Neutrophil (primary cell): ENCODE results near the gene ANKRD55.
"Not testable (repeated sequence)": the region's sequence is repeated elsewhere in the genome, so short reads cannot be mapped to it uniquely, and the experiment has no call there.

Experiments
- H3K27ac ChIP-seq: fragments of 200-600 bp; sonication (generic); 2 replicates; pipeline ENCODE4 v1.5.1; 2016; ENCODE audit warnings: mild to moderate bottlenecking, moderate library complexity
- H3K27me3 ChIP-seq: fragments of 200-600 bp; sonication (generic); 2 replicates; pipeline ENCODE4 v1.6.0; 2016; ENCODE audit warnings: mild to moderate bottlenecking
- H3K36me3 ChIP-seq: fragments of 200-600 bp; sonication (generic); 2 replicates; pipeline ENCODE4 v1.5.1; 2017
- H3K4me1 ChIP-seq, 2 experiments: fragments of 200-600 bp in 1 of 2; sonication (generic) in 1 of 2; 1 replicate in 1 of 2; 2 replicates in 1 of 2; pipeline versions ENCODE4 v1.5.1 to v1.6.1; 2013 to 2016; ENCODE audit warnings: low read depth in 1 of 2, low read length in 1 of 2, mild to moderate bottlenecking in 1 of 2, moderate library complexity in 1 of 2; ENCODE audit not compliant: control insufficient read depth in 1 of 2, insufficient read depth in 1 of 2
- H3K4me3 ChIP-seq, 2 experiments: fragments of 200-600 bp in 1 of 2; sonication (generic) in 1 of 2; 1 replicate in 1 of 2; 2 replicates in 1 of 2; pipeline ENCODE4 v1.5.1; 2013 to 2016; ENCODE audit warnings: low read depth in 1 of 2, low read length in 1 of 2, mild to moderate bottlenecking in 1 of 2, moderate library complexity in 1 of 2
- H3K9me3 ChIP-seq: fragments of 200-600 bp; sonication (generic); 2 replicates; pipeline ENCODE4 v1.5.1; 2016
- CTCF ChIP-seq: fragments of 200-600 bp; sonication (generic); IDR thresholded peaks from 2 replicates; pipeline ENCODE4 v1.5.1; 2016; ENCODE audit warnings: antibody characterized with exemption

ANKRD55 gene

GRCh38 chr5:56259002-56259511 lies 25.9 kb upstream of the ANKRD55 start:
- H3K36me3 ChIP-seq, result no peaks in the 10 kb centered on the region
- H3K4me1 ChIP-seq, result no peaks in the 10 kb centered on the region
- no peak for TF ChIP-seq CTCF
- no peaks in the 10 kb centered on the region for H3K9me3 ChIP-seq
- H3K27me3 ChIP-seq, result no peaks in the 10 kb centered on the region
- no peak overlapping the region for H3K27ac ChIP-seq
- no peak overlapping the region for H3K4me3 ChIP-seq

DNA sequence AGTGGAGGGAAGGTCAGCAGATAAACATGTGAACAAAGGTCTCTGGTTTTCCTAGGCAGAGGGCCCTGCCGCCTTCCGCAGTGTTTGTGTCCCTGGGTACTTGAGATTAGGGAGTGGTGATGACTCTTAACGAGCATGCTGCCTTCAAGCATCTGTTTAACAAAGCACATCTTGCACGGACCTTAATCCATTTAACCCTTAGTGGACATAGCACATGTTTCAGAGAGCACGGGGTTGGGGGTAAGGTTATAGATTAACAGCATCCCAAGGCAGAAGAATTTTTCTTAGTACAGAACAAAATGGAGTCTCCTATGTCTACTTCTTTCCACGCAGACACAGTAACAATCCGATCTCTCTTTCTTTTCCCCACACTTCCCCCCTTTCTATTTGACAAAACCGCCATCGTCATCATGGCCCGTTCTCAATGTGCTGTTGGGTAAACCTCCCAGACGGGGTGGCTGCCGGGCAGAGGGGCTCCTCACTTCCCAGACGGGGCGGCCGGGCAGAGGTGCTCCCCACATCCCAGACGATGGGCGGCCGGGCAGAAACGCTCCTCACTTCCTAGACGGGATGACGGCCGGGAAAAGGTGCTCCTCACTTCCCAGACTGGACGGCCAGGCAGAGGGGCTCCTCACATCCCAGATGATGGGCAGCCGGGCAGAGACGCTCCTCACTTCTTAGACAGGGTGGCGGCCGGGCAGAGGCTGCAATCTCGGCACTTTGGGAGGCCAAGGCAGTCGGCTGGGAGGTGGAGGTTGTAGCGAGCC lies 24.8 kb upstream of the ANKRD55 start:
- H3K36me3 ChIP-seq, H3K4me3 ChIP-seq, H3K4me1 ChIP-seq, H3K27ac ChIP-seq, H3K9me3 ChIP-seq, H3K27me3 ChIP-seq: not testable (repeated sequence)

GRCh38 chr5:56257010-56257409 lies 23.9 kb upstream of the ANKRD55 start:
- no peaks in the 10 kb centered on the region for H3K36me3 ChIP-seq
- no peak for TF ChIP-seq CTCF
- H3K4me3 ChIP-seq, result no peak overlapping the region
- H3K4me1 ChIP-seq, result no peaks in the 10 kb centered on the region
- no peaks in the 10 kb centered on the region for H3K27me3 ChIP-seq
- no peak overlapping the region for H3K27ac ChIP-seq
- H3K9me3 ChIP-seq, result no peaks in the 10 kb centered on the region

GRCh38 chr5:56255502-56255901 lies 22.4 kb upstream of the ANKRD55 start:
- no peak for TF ChIP-seq CTCF
- Histone ChIP-seq H3K36me3 (no peaks in the 10 kb centered on the region), H3K27ac (no peak overlapping the region), H3K9me3 (no peaks in the 10 kb centered on the region), H3K27me3 (no peaks in the 10 kb centered on the region), H3K4me1 (no peaks in the 10 kb centered on the region), H3K4me3 (no peak overlapping the region)

GRCh38 chr5:56253924-56254323 lies 20.8 kb upstream of the ANKRD55 start:
- no peaks in the 10 kb centered on the region for H3K4me1 ChIP-seq
- H3K27me3 ChIP-seq, result no peaks in the 10 kb centered on the region

More at GRCh38 chr5:56253924-56254323, 20.8 kb upstream of the ANKRD55 start:
- no peak for TF ChIP-seq CTCF
- no peak overlapping the region for H3K4me3 ChIP-seq
- no peaks in the 10 kb centered on the region for H3K36me3 ChIP-seq
- H3K9me3 ChIP-seq, result no peaks in the 10 kb centered on the region
- H3K27ac ChIP-seq, result no peak overlapping the region
